Central memory CD8-positive, alpha-beta T cell (primary cell): ENCODE measurements around the gene GSDME.

Source experiments
- ATAC-seq: fragments of 150-1000 bp; cut with Tn5 transposase; replicated peaks from 2 replicates; pipeline ENCODE4 v1.10.0; 2022; ENCODE audit warnings: mild to moderate bottlenecking, moderate FRiP score, moderate number of reproducible peaks; ENCODE audit not compliant: poor library complexity, severe bottlenecking; ENCODE audit errors: extremely low read depth
- DNase-seq, 2 donors: peaks; one replicate each; pipeline ENCODE4 v3.0.0; 2021; ENCODE audit warnings: low spot score in 2 of 2
- H3K27ac Mint-ChIP-seq: one replicate; pipeline ENCODE4 v1.8.0; 2022; ENCODE audit warnings: low read depth, mild to moderate bottlenecking, moderate library complexity, mixed read lengths
- H3K27me3 Mint-ChIP-seq: one replicate; pipeline ENCODE4 v1.8.0; 2022; ENCODE audit warnings: mixed read lengths
- H3K36me3 Mint-ChIP-seq: one replicate; pipeline ENCODE4 v1.8.0; 2022; ENCODE audit warnings: mild to moderate bottlenecking, moderate library complexity, mixed read lengths; ENCODE audit not compliant: insufficient read depth
- H3K4me1 Mint-ChIP-seq: one replicate; pipeline ENCODE4 v1.8.0; 2022; ENCODE audit warnings: mixed read lengths
- H3K4me3 Mint-ChIP-seq: one replicate; pipeline ENCODE4 v1.8.0; 2022; ENCODE audit warnings: mild to moderate bottlenecking, moderate library complexity, mixed read lengths
- H3K9me3 Mint-ChIP-seq: one replicate; pipeline ENCODE4 v1.8.0; 2022; ENCODE audit warnings: mixed read lengths

The GSDME gene

GRCh38 chr7:24732646-24733413, 24.4 kb downstream of the GSDME start:
- peak in 1 of 2 donors; percentile 5 for DNase-seq
- Mint-ChIP-seq H3K27ac (no peak overlapping the region), H3K36me3 (no peaks in the 10 kb centered on the region), H3K4me1 (peaks cover 8% of the 10 kb centered on the region), H3K4me3 (no peak overlapping the region), H3K27me3 (peaks cover 70% of the 10 kb centered on the region), H3K9me3 (no peaks in the 10 kb centered on the region)
- ATAC-seq = no peak

GRCh38 chr7:24731313-24731712, 26.0 kb downstream of the GSDME start:
- H3K36me3 Mint-ChIP-seq = no peaks in the 10 kb centered on the region
- H3K4me1 Mint-ChIP-seq = peaks cover 8% of the 10 kb centered on the region
- no peak for ATAC-seq
- H3K27me3 Mint-ChIP-seq = peaks cover 56% of the 10 kb centered on the region
- H3K27ac Mint-ChIP-seq = no peak overlapping the region
- DNase-seq = peak in 1 of 2 donors; percentile 2
- no peak overlapping the region for H3K4me3 Mint-ChIP-seq
- no peaks in the 10 kb centered on the region for H3K9me3 Mint-ChIP-seq

GRCh38 chr7:24730018-24730369, 27.3 kb downstream of the GSDME start:
- Mint-ChIP-seq H3K36me3 (no peaks in the 10 kb centered on the region), H3K27ac (no peak overlapping the region), H3K4me3 (no peak overlapping the region), H3K9me3 (no peaks in the 10 kb centered on the region), H3K27me3 (peaks cover 54% of the 10 kb centered on the region), H3K4me1 (peaks cover 8% of the 10 kb centered on the region)
- DNase-seq = no peak
- no peak for ATAC-seq

GRCh38 chr7:24729365-24730017, 27.8 kb downstream of the GSDME start:
- H3K27me3 Mint-ChIP-seq = peaks cover 49% of the 10 kb centered on the region
- peaks cover 8% of the 10 kb centered on the region for H3K4me1 Mint-ChIP-seq
- DNase-seq (peak in 1 of 2 donors; percentile 4), ATAC-seq (no peak)
- no peak overlapping the region for H3K4me3 Mint-ChIP-seq
- no peaks in the 10 kb centered on the region for H3K9me3 Mint-ChIP-seq
- H3K27ac Mint-ChIP-seq = no peak overlapping the region
- H3K36me3 Mint-ChIP-seq = no peaks in the 10 kb centered on the region

GRCh38 chr7:24728503-24729364, 28.5 kb downstream of the GSDME start:
- DNase-seq (peak in 1 of 2 donors; percentile 1), ATAC-seq (no peak)
- Mint-ChIP-seq H3K36me3 (no peaks in the 10 kb centered on the region), H3K4me3 (no peak overlapping the region), H3K4me1 (peaks cover 8% of the 10 kb centered on the region), H3K27ac (no peak overlapping the region), H3K9me3 (no peaks in the 10 kb centered on the region), H3K27me3 (peaks cover 42% of the 10 kb centered on the region)

GRCh38 chr7:24728121-24728500, 29.2 kb downstream of the GSDME start:
- peaks cover 35% of the 10 kb centered on the region for H3K27me3 Mint-ChIP-seq
- H3K27ac Mint-ChIP-seq = no peak overlapping the region
- peaks cover 8% of the 10 kb centered on the region for H3K4me1 Mint-ChIP-seq
- ATAC-seq = no peak
- no peak overlapping the region for H3K4me3 Mint-ChIP-seq
- no peaks in the 10 kb centered on the region for H3K9me3 Mint-ChIP-seq
- no peaks in the 10 kb centered on the region for H3K36me3 Mint-ChIP-seq
- DNase-seq = no peak

GRCh38 chr7:24727154-24728120, 29.8 kb downstream of the GSDME start:
- Mint-ChIP-seq H3K27me3 (peaks cover 31% of the 10 kb centered on the region), H3K4me3 (no peak overlapping the region), H3K9me3 (no peaks in the 10 kb centered on the region), H3K4me1 (peaks cover 8% of the 10 kb centered on the region), H3K36me3 (no peaks in the 10 kb centered on the region), H3K27ac (no peak overlapping the region)
- no peak for ATAC-seq
- DNase-seq = peak in 1 of 2 donors; percentile 5

GRCh38 chr7:24725554-24726241, 31.6 kb downstream of the GSDME start:
- no peak overlapping the region for H3K27ac Mint-ChIP-seq
- peaks cover 8% of the 10 kb centered on the region for H3K4me1 Mint-ChIP-seq
- H3K27me3 Mint-ChIP-seq = peaks cover 31% of the 10 kb centered on the region
- no peaks in the 10 kb centered on the region for H3K9me3 Mint-ChIP-seq
- no peak for ATAC-seq
- no peak for DNase-seq
- H3K36me3 Mint-ChIP-seq = no peaks in the 10 kb centered on the region
- H3K4me3 Mint-ChIP-seq = no peak overlapping the region

GRCh38 chr7:24724451-24725190, 32.6 kb downstream of the GSDME start:
- ATAC-seq = no peak
- no peak overlapping the region for H3K27ac Mint-ChIP-seq
- H3K9me3 Mint-ChIP-seq = no peaks in the 10 kb centered on the region
- no peaks in the 10 kb centered on the region for H3K36me3 Mint-ChIP-seq
- H3K4me3 Mint-ChIP-seq = no peak overlapping the region
- H3K27me3 Mint-ChIP-seq = peaks cover 27% of the 10 kb centered on the region
- DNase-seq = no peak
- H3K4me1 Mint-ChIP-seq = peaks cover 8% of the 10 kb centered on the region

- Mint-ChIP-seq H3K4me3 (no peak overlapping the region), H3K4me1 (no peaks in the 10 kb centered on the region), H3K9me3 (no peaks in the 10 kb centered on the region), H3K36me3 (no peaks in the 10 kb centered on the region), H3K27me3 (peaks cover 12% of the 10 kb centered on the region), H3K27ac (no peak overlapping the region)
- DNase-seq (no peak), ATAC-seq (no peak)
Observed at GRCh38 chr7:24723178-24723530, 34.1 kb downstream of the GSDME start.
